LoVo (cell line): ENCODE results near the gene HRAS.

Experiments used
- DNase-seq: peaks from one replicate; pipeline ENCODE4 v3.0.0-alpha.2; 2016; ENCODE audit warnings: low spot score

The HRAS gene

GRCh38 chr11:567011-567628 is 31.7 kb upstream of the HRAS start:
- no peak for DNase-seq

- DNase-seq: no peak
Observed at GRCh38 chr11:565921-566509, 30.6 kb upstream of the HRAS start.

- DNase-seq: no peak
Observed at GRCh38 chr11:563812-564578, 28.6 kb upstream of the HRAS start.

- DNase-seq: no peak
Observed at GRCh38 chr11:563066-563811, 27.9 kb upstream of the HRAS start.

- no peak for DNase-seq
Observed at GRCh38 chr11:562046-562645, 26.8 kb upstream of the HRAS start.

- peak; percentile 90 for DNase-seq
Observed at GRCh38 chr11:561148-562003, 26.0 kb upstream of the HRAS start.

- DNase-seq: peak; percentile 94
Observed at GRCh38 chr11:560305-561147, 25.1 kb upstream of the HRAS start, which contains the start of the genes LMNTD2 and RASSF7. Gene LMNTD2, minus strand, starts transcription at chr11:560738. Its CDS starts 22 bp downstream, at chr11:560716. Gene RASSF7, plus strand, starts transcription at chr11:560970. Its CDS starts 799 bp downstream, at chr11:561769.

GRCh38 chr11:559712-560304 is 24.4 kb upstream of the HRAS start:
- DNase-seq: peak; percentile 14

GRCh38 chr11:559020-559620 is 23.7 kb upstream of the HRAS start:
- no peak for DNase-seq

- DNase-seq: no peak
Observed at GRCh38 chr11:558503-558902, 23.1 kb upstream of the HRAS start.

GRCh38 chr11:557328-558132 is 22.2 kb upstream of the HRAS start:
- DNase-seq: no peak

GRCh38 chr11:556662-557256 is 21.4 kb upstream of the HRAS start:
- no peak for DNase-seq

GRCh38 chr11:555780-556661 is 20.6 kb upstream of the HRAS start:
- no peak for DNase-seq

GRCh38 chr11:555227-555779 is 19.9 kb upstream of the HRAS start:
- no peak for DNase-seq

- peak; percentile 87 for DNase-seq
Observed at GRCh38 chr11:554428-555226, 19.3 kb upstream of the HRAS start.

GRCh38 chr11:553988-554340 is 18.6 kb upstream of the HRAS start:
- no peak for DNase-seq
